Activated naive CD4-positive, alpha-beta T cell (primary cell): Measurements from ENCODE around the gene TSC22D3.
"Not testable (repeated sequence)": the region's sequence is repeated elsewhere in the genome, so short reads cannot be mapped to it uniquely, and the experiment has no call there.

Experiments
- DNase-seq, 4 experiments: peaks; one replicate each; lab custom pipeline; 2025; lab: John Stamatoyannopoulos, UW

The TSC22D3 gene

DNA sequence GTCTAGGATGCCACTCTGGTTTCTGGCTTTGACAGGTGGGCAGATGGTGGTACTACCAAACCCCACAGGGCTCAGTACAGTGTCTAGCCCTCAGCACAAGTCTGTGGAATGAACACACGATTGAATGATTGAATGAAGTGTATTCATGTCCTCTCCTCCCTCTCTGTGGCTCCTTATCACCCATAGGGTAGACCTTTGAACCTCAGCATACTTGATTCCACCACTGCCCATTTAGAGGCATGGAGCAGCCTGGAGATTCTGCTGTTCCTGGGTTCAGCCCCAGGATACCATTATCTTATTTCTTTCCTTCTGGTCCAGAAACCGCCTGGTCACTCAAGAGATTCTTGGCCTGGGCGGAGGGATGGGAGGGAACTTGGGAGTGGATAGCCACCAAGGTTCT lies 93.3 kb downstream of the TSC22D3 start:
- DNase-seq, result no peak

DNA sequence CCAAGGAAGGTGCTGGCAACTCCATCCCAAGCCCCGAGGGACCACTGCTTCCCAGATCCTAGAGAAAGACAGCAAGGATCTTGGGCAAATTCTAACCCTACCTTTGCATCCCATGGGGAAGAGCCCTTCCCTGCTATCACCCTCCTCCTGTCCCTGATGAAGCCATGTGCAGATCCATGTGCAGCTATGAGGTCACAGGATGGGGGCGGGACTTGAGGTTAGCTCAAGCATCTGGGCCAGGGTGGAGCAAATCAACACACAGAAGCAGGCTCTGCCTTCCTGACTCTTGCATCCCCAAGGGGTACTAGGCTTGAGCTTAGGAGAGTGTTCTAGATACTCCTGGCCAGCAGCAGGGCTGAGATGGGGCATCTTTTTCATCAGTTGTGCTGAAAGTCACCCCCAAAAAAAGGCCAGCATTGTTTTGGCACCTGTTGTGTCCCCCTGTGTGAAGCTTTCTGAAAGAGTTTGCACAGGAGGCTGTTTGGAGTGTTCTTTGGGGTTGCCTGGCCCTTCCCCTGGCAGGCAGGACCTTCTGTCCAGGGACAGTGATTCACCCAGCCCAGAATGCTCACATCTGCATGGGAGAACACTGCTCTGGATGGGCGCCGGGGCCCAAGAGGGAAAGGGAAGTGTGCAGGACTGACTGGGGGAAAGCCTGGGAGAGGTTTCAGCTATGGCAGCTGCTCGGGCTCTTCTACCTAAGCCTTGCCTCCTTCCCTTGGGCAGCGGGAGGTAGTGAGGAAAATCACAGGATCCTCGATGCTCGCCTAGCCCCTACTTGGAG lies 96.4 kb downstream of the TSC22D3 start:
- peak in 2 of 4 experiments; percentile 15 to 57 for DNase-seq

DNA sequence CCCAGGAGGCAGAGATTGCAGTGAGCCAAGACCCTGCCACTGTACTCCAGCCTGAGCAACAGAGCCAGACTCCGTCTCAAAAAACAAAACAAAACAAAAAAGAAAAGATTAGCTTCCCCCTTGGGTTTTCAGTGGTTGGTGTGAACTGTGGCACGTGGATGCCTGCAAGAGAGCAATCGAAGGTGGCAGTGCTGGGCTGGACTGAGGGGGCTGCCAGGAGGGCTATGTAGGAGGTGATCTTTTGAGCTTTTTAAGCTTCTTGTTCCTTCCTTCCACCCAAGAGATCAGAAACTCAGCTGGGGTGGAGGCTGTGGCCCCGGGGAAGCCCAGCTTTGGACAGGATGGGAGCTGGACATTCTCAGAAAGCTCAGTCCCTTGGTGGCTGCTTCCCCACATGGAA lies 97.7 kb downstream of the TSC22D3 start:
- DNase-seq, result peak in 1 of 4 experiments; percentile 3

- no peak for DNase-seq
Observed at GRCh38 chrX:107677501-107677901, 98.1 kb downstream of the TSC22D3 start.

DNA sequence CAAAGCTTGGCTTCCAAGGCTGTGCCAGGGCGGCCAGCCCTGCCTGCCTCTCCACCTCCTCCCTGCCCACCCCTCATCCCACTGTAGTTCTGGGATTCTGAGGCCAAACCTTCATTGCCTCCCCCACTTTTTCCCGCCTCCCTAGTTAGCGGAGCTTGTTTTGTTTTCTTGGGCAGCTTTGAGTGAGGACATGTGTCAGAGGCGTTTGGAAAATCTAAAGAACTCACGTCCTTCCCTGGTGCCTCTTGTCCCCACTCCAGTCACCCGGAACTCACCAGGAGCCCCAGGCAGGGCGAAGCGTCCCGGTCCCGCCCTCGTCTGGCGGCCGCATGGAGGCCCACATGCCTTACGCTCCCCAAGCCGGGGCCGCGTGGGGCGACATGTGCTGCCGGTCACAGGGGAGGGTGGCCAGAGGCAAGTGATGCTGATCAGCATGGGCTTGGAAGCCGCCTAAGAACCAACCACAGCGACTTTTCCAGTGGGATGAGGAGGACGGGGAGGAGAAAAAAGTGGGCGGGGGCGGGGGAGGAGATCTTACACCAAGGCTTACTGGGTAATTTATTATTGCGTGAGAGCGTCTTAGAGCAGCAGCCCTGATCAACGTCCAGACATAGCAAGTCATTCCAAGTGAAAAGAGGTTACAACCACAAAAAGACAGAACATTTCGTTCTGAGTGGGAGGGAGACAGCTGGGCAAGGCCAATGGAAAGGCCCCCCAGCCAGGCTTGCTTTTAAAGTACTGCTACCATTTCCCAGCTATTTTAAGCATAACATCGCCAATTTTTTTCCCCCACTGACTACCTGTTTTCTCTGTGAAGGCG lies 98.8 kb downstream of the TSC22D3 start:
- DNase-seq, result peak; percentile 9 to 39 (median 14)

DNA sequence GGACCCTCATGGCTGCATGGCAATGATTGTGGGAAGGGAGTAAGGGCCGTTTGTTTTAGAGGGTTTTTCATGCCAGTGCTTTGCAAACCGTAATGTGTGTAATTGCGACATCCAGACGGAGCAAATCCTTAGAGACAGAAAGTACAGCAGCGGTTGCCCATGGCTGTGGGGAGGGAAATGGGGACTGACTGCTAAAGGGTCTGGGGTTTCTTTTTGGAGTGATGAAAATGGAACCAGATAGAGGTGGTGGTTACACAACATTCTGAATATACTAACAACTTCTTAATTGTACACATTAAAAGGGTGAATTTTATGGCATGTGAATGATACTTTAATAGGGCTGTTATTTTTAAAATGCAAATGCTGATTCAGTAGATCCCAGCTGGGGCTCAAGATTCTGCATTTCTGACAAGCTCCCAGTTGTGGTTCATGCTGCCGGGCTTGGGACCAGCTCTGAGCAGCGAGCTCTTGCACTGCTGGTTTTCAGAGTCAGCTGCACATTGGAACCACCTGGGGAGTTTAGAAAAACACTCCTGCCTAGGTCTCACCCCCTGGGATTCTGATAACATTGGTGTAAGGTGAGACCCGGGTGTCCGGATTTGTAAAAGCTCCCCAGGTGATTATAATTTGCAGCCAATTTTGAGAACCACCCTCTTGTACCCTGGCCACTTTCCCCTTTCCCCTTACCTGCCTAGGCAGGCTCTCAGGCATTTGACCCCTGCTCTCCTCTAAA lies 99.6 kb downstream of the TSC22D3 start:
- peak in 1 of 4 experiments; percentile 8 for DNase-seq

DNA sequence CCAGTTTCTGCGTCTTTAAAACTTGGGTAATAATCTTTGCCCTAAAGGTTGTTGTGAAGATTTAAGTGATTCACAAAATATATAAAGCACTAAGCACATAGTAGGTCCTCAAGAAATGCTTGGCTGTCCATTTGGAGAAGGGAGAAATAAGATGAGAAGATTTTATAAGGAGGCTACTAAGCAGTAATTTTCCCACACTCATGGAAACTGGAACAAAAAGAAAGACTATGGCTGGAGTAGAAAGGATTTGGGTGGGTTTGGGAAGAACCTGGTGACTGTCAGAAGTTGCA lies 100.3 kb downstream of the TSC22D3 start:
- DNase-seq, result no peak

GRCh38 chrX:107674480-107675364 lies 100.9 kb downstream of the TSC22D3 start:
- peak in 1 of 4 experiments; percentile 25 for DNase-seq

- DNase-seq, result peak; percentile 37 to 80 (median 60)
Observed at GRCh38 chrX:107673933-107674479, 101.6 kb downstream of the TSC22D3 start.

GRCh38 chrX:107673431-107673830 lies 102.2 kb downstream of the TSC22D3 start:
- no peak for DNase-seq

- DNase-seq, result peak; percentile 8 to 67 (median 35)
Observed at GRCh38 chrX:107672955-107673378, 102.6 kb downstream of the TSC22D3 start.

DNA sequence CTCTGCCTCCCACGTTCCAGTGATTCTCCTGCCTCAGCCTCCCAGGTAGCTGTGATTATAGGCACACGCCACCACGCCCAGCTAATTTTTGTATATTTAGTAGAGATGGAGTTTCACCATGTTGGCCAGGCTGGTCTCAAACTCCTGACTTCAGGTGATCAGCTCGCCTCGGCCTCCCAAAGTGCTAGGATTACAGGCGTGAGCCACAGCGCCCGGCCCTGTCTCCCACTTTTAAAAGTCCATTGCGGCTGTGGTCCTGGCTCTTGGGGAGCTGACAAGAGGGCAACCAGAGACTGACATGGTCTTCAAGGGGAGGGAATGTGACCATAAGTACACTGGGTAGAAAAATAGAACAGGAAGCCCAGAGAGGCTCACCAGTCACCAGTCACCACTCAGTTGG lies 104.3 kb downstream of the TSC22D3 start:
- DNase-seq, result not testable (repeated sequence)

DNA sequence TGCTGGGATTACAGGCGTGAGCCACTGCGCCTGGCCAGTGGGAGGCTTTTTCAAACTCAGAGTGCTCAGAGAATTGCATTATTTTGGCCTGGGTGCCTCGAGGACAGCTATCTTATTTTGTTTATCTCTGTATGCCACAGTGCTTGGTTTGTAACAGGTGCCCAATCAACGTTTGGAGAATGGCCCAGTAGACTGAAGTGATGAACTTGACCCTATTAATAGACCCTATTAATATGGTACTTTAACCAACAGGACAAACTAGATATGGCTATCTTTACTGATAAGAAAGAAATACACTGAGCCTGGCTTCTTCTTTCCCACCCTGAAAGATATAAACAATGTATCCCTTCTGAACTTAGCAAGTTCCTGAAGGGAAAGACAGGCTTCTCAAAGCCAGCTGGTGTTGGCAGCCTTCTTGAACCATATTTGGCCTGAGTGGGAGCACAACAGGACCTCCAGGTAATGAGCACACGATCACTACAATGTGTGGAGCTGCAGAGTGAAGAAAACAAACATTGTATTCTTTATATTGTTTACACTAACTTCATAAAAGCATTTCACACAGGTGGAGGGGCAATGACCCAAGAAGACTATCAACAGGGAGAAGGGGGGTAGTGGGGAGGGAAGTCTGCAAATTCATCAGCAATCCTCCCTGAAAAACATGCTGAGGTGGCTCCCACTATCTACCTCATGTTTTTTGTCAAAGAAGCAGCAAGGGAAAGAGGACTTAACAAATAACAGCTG lies 105.5 kb downstream of the TSC22D3 start:
- no peak for DNase-seq

DNA sequence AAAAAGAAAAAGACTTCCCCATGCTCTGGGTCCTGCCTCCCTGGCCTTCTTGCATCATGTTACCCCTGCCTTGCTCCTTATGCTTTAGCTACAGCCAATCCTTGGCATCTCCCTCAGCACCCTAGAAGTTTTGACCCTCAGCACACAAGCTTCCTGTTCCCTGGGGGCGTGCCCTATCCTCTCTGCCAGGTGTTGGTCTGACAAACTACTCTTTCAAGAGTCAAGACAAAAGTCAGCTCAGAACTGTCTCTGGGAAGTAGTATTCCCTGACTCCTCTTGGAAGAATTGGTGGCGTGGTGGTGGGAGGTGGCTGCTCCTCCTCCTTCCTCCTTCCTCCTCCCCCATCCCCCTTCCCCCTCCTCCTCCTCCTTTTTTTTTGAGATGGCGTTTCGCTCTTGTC lies 106.3 kb downstream of the TSC22D3 start:
- DNase-seq, result no peak

DNA sequence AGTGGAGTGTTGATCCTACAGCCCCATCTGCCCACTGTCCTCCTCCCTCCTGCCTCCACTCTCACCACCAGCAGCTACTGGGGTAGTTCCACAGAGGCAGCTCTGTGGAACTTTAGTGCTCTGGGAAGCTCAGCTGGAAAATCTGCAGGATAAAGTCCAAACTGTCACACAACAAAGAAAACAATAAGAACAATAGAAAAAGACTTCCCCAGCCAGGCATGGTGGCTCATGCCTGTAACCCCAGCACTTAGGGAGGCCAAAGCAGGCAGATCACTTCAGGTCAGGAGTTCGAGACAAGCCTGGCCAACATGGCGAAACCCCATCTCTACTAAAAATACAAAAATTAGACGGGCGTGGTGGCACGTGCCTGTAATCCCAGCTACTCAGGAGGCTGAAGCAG lies 106.9 kb downstream of the TSC22D3 start:
- not testable (repeated sequence) for DNase-seq

DNA sequence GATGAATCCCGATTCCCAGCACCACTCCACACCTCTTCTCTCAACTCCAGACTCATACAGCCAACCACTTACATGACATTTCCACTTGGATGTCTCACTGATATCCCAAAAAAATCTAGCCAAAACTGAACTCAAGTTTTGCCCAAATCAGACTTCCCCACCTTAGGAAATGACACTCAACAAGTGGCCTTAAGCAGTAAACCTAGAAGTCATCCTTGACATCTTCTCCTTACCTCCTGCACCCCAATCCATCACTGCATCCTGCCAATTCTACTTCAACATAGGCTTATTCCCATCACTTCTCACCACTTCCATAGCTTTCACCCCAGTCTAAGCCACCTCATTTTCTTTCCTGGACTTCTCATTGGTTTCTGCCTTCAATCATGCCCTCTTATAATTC lies 108.2 kb downstream of the TSC22D3 start:
- DNase-seq, result no peak

DNA sequence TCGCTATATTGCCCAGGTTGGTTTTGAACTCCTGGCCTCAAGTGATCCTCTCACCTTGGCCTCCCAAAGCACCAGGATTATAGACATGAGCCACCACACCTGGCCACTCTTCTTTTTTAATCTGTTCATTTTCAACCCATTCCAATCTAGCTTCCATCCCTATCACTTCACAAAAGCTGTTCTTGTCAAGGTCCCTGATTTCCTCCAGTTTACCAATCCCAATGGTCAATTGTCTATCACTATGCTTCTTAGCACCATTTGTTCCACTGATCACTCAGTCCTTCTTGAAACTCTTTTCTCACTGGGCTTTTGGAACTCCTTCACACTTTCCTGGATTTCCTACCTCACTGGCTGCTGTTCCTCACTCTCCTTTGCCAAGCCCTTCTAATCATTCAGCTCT lies 108.7 kb downstream of the TSC22D3 start:
- no peak for DNase-seq
